GM18868 (cell line): ENCODE measurements around the gene CXorf65.

ENCODE experiments used
- ATAC-seq: cut with Tn5 transposase; IDR thresholded peaks from one replicate; pipeline ENCODE4 v1.9.1; 2021; ENCODE audit warnings: mild to moderate bottlenecking, moderate library complexity; ENCODE audit not compliant: unreplicated experiment

CXorf65 gene

DNA sequence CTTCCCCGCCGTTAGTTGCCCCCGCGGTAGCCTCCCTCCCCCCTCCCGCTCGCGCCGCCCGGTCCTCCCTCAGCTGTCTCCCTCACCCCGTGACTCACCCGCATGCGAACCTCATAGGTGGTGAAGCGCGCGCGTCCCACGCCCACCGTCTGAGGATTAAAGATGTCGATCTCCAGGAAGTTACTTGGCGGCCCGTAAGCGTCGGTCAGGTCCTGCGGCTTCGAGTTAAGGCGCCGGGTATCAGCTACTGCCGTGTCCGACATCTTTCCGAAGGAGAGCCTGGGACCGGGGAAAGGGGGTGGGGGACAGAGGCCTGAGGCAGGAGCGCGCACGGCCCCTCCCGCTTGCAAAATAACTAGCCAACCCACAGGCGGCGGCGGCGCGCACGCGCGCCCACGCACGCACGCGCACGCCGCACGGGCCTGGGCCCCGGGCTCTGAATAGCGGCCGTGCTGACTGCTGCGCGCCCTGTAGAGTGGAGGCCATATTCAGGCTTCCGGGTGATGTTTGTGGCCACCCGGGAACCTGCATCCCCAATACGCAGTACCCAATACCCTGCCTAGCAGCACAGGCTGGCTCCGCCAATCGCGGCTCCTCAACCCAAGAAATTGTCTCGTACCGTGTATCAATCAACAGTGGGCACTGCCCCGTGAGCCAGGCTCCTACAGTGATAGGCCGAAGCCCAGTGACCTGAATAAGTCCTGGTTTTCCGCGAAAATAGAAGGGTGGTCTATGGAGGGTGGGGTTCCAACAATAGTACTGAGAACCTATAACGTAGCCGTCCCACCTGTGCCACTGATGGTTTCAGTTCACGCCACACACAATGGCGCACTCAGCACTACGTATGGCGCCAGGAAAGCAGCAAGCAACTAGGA is 38.3 kb downstream of the CXorf65 start, which contains the start of gene SNX12:
TSS of gene SNX12 (minus strand) at position 291 of the 875 bp plus-strand sequence. CDS start at position 263, 28 bp downstream.
- peak; percentile 96 for ATAC-seq

DNA sequence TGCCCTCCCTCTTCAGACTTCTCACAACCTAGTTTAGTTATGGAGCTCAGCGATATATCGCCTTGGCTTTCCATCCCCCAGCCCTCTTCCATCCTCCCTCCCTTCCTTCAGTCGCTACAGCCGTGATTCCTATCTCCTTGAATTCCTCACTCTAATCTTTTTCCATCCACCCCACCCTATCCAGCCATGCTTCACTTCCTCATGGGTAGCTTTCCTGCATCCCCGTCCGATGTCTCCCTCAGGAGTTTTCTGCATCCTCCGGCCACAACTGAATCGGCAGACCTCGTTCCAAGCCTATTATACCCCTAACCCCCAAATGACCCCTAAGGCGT is 38.9 kb downstream of the CXorf65 start:
- no peak for ATAC-seq

DNA sequence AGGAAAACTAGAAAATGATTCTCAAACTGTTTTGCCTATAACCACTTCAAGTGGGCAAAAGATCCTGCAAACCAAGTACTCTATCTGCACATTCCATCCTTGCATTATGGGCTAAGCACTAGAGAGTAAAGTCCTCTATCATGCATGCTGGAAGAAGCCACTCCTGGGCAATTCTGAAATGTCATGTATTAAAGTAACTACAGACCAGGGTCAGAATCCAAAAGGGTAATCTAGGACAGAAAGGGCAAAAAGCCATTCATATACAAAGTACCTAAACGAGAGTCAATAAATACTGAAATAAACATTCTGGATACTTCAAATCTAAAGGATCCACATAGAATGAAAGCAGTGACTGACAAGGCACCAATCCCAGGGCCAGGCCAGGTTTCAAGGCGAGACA is 39.5 kb downstream of the CXorf65 start:
- no peak for ATAC-seq

DNA sequence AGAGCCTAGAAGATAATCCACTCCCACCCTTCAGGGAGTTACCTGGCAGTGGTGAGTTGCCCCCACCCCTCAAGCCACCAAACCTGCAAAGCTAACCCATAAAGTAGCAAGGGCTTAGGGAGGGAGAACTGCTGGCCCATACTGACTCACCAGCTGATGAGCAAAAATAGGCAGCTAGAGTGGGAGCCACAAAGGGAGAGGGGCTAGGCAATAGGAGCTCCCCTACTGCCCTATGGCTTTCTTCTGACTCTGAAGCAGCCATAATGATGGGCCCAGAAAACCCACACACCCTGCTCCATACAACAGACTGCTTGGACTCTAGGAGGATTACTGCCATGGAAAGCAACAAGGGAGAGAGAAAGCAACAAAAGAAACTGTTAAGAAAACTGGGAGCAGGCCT is 46.4 kb downstream of the CXorf65 start:
- no peak for ATAC-seq

DNA sequence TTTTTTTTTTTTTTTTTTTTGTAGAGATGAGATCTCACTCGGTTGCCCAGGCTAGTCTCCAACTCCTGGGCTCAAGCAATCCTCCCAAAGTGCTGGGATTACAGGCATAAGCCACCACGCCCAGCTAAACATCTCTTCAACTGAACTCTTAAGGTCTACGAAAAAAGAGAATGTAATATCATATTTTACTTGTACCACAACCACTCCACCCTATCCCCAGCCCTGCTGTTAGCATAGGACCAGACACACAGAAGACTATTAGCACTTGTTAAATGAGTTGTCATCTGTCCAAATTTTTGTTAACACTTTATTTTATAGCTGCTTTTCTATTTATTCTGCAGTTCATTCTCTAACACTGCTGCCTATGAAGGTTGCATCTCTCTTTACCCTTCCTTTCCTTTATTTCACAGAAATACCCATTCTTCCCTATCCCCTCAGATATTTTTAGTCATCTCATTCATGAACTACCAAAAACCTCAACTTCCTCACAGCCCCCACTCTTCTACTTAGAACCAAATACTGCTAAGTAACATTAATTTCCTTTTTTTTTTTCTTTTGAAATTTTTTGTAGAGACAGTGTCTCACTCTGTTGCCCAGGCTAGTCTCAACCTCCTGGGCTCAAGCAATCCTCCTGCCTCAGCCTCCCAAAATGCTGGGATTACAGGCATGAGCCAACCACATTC is 48.6 kb downstream of the CXorf65 start:
- no peak for ATAC-seq

DNA sequence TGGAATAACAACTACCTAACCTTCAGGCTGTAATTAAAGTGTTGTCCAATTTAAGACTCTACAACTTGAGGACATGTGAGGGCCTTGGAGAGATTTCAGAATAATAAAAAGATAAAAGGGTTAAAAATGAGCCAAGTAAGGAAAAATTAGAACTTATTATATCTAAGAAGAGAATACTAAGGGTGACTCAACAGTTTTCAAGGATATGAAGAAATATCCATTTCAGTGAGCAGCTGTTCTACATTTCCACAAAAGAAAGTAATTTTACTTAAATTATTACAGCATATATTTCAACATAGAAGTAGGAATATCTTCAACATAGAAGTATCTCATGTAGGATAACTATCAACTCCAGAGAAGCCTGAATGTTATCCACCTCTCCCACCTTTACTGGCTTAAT is 49.7 kb downstream of the CXorf65 start:
- ATAC-seq, result no peak
